ENCODE results near the gene SNX24. TPM values are rescaled to one million over a fixed set of nuclear protein-coding genes. Genes with fewer than 3 reads are reported as not detected.

Gene SNX24
- total RNA-seq, 6 experiments from 2014 or later = 6.2 to 23.7 (median 12.5) TPM

DNA sequence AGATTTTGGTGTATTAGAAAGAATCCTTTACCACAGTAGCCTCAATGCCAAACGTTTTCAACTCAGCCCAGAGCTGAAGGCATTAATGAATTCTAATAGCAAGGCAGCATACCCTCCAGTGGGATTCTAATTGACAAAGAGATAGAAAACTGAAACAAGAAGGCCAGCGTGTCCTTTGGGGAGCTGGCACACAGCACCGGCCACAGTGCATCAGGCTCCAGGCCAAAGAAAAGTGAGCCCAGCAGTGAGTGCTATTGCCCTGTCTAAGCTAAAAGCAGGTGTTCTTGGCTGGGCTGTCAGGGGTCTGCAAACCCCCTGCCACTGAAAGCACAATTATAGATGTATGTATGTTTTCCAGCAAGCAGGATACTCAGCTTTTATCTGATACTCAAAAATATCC is 150.7 kb downstream of the SNX24 start:
- TF ChIP-seq, protein P1, sequence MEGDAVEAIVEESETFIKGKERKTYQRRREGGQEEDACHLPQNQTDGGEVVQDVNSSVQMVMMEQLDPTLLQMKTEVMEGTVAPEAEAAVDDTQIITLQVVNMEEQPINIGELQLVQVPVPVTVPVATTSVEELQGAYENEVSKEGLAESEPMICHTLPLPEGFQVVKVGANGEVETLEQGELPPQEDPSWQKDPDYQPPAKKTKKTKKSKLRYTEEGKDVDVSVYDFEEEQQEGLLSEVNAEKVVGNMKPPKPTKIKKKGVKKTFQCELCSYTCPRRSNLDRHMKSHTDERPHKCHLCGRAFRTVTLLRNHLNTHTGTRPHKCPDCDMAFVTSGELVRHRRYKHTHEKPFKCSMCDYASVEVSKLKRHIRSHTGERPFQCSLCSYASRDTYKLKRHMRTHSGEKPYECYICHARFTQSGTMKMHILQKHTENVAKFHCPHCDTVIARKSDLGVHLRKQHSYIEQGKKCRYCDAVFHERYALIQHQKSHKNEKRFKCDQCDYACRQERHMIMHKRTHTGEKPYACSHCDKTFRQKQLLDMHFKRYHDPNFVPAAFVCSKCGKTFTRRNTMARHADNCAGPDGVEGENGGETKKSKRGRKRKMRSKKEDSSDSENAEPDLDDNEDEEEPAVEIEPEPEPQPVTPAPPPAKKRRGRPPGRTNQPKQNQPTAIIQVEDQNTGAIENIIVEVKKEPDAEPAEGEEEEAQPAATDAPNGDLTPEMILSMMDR (IDR thresholded peaks at IDR 0.05) = no peak
- TF ChIP-seq POLR2A (IDR thresholded peaks at IDR 0.05) = no peak
- no peaks in the 10 kb centered on the region for H3K36me3 ChIP-seq
- peak overlapping the region in 2 of 3 donors; percentile 3 to 16 for H3K27ac ChIP-seq
- no peaks in the 10 kb centered on the region for H3K9me3 ChIP-seq
- WGBS (ENCODE audit: insufficient coverage, low coverage, low lambda C conversion rate, missing lambda C conversion rate) = 27% methylated on average over 3 of the region's 3 CpGs
- peak; percentile 49 to 75 (median 66) for DNase-seq
- H3K27me3 ChIP-seq = no peaks in the 10 kb centered on the region
- ATAC-seq = peak; percentile 77 to 91 (median 88)
- H3K4me1 ChIP-seq = peaks cover 0 to 15% (median 4%) of the 10 kb centered on the region in 4 donors
- H3K4me3 ChIP-seq = no peak overlapping the region
- intact Hi-C loops (cut with DNase I) = no loop called here

DNA sequence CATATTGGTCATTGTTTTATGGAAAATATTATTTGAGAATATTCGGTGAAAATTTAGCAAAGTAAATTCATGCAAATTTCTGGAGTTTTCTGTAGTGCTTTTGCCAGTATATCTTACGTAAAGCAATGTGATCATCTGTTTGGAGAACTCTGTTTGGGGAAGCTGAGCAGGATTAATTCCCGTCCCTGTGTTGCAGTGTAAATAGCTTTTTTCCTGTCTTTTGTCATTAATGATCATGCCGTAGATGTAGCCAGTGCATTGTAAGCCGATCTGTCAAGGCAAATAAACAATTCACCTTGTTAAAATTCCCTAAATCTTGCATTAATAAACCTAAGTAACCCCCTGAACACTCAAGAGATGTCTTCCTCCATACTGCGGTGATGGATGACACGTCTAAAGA is 151.9 kb downstream of the SNX24 start:
- WGBS (ENCODE audit: insufficient coverage, low coverage, low lambda C conversion rate, missing lambda C conversion rate) = 51% methylated on average over 7 of the region's 7 CpGs
- H3K36me3 ChIP-seq = no peaks in the 10 kb centered on the region
- TF ChIP-seq, protein P1 (IDR thresholded peaks at IDR 0.05) = no peak
- TF ChIP-seq POLR2A (IDR thresholded peaks at IDR 0.05) = no peak
- no peaks in the 10 kb centered on the region for H3K9me3 ChIP-seq
- H3K27me3 ChIP-seq = no peaks in the 10 kb centered on the region
- DNase-seq = no peak
- H3K4me1 ChIP-seq = peaks cover 0 to 15% (median 4%) of the 10 kb centered on the region in 4 donors
- H3K4me3 ChIP-seq = no peak overlapping the region
- intact Hi-C loops (cut with DNase I) = no loop called here
- H3K27ac ChIP-seq = peak overlapping the region in 2 of 3 donors; percentile 16 to 45
- ATAC-seq = peak; percentile 42 to 84 (median 66)

DNA sequence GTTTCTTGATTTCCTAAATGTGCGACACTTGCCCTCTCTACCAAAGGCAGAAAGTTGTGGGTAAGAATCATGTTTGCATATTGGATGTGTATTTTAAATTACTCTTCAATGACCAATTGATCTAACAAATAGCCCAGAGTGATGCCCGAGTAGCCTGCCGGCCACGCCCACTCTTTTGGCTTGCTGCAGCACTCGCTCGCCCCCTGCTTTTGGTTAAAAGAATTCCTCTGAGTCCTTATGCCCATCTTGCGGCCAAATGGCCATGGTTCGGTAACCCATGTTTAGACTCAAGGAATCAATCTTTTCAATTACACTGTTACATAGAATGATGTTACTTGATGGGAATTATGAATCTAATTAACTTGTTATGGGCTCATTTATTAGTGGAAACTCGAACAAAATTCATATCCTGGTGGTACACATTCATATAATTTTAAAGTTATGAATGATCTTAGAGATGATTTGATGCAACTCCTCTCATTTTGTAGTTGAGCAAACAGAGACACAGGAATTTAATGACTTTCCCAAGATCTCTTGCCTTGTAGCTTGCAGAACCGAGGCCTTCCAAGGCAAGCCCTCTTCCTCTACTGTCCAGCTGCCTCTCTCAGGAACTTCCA is 154.6 kb downstream of the SNX24 start:
- intact Hi-C loops (cut with DNase I) = loop anchor here in 1 of 2 donors (10.0 kb wide), 1 partner anchor 95 kb away; no protein-coding TSS in a partner anchor
- 23% methylated on average over 10 of the region's 10 CpGs for WGBS (ENCODE audit: insufficient coverage, low coverage, low lambda C conversion rate, missing lambda C conversion rate)
- Histone ChIP-seq H3K9me3 (no peaks in the 10 kb centered on the region), H3K36me3 (no peaks in the 10 kb centered on the region), H3K4me1 (peaks cover 0 to 15% (median 4%) of the 10 kb centered on the region in 4 donors), H3K27ac (no peak overlapping the region), H3K27me3 (no peaks in the 10 kb centered on the region), H3K4me3 (no peak overlapping the region)
- no peak for TF ChIP-seq POLR2A (IDR thresholded peaks at IDR 0.05)
- TF ChIP-seq, protein P1 (IDR thresholded peaks at IDR 0.05) = peak; percentile 63 to 87 (median 73)
- peak; percentile 66 to 74 (median 72) for DNase-seq
- peak; percentile 82 to 91 (median 87) for ATAC-seq

DNA sequence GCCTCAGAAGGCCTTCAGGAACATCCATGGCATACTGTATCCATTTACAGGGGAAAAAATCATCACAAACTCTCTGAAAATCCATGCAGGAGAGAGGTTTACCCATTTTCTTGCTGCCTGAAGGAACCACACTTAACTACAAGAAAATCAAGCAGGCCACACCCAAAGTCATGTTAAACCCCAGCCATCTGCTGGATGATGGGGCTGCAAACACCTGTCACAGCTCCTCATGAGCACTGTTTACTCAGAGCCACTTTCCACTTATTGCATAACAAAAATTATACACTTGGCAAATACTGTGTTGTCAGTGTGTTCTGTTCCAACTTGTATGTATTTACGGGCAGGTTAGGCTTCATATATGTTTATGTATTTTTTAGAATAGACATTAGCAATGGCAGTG is 155.3 kb downstream of the SNX24 start:
- ATAC-seq (no peak), DNase-seq (no peak)
- H3K9me3 ChIP-seq = no peaks in the 10 kb centered on the region
- no peak overlapping the region for H3K27ac ChIP-seq
- H3K27me3 ChIP-seq = no peaks in the 10 kb centered on the region
- H3K4me3 ChIP-seq = no peak overlapping the region
- 90% methylated on average over 1 of the region's 1 CpG for WGBS (ENCODE audit: insufficient coverage, low coverage, low lambda C conversion rate, missing lambda C conversion rate)
- intact Hi-C loops (cut with DNase I) = loop anchor here in 1 of 2 donors (10.0 kb wide), 1 partner anchor 96 kb away; no protein-coding TSS in a partner anchor
- TF ChIP-seq, protein P1 (IDR thresholded peaks at IDR 0.05) = no peak
- no peak for TF ChIP-seq POLR2A (IDR thresholded peaks at IDR 0.05)
- no peaks in the 10 kb centered on the region for H3K36me3 ChIP-seq
- peaks cover 0 to 11% (median 4%) of the 10 kb centered on the region in 4 donors for H3K4me1 ChIP-seq

All from right lobe of liver (tissue), 6 donors.